Gastrocnemius medialis (tissue), 4 donors: ENCODE measurements around the gene FRA10AC1. TPM values are rescaled to one million over a fixed set of nuclear protein-coding genes. Genes with fewer than 3 reads are reported as not detected.

Source experiments
- ATAC-seq, 2 donors: fragments of 150-250 bp; one replicate each; pipeline ENCODE4 v1.9.1; 2016
- DNase-seq, 2 donors: peaks; one replicate each; pipeline ENCODE4 v3.0.0-alpha.2; 2019
- H3K27ac ChIP-seq, 4 donors: fragments of 200-600 bp; sonication (generic); 1 replicate in 1 of 4; 2 replicates in 3 of 4; pipeline ENCODE4 v1.5.1; 2016 to 2018; ENCODE audit warnings: mild to moderate bottlenecking in 2 of 4, moderate library complexity in 1 of 4
- H3K27me3 ChIP-seq, 3 donors: fragments of 200-600 bp; sonication (generic) in 2 of 3; 1 replicate in 1 of 3; 2 replicates in 2 of 3; pipeline versions ENCODE4 v1.5.1 to v1.6.0; 2016 to 2019; ENCODE audit warnings: mild to moderate bottlenecking in 1 of 3, moderate library complexity in 1 of 3
- H3K36me3 ChIP-seq, 2 donors: fragments of 200-600 bp; sonication (generic) in 1 of 2; one replicate each; pipeline ENCODE4 v1.5.1; 2017 to 2018
- H3K4me1 ChIP-seq, 2 donors: fragments of 200-600 bp; sonication (generic) in 1 of 2; one replicate each; pipeline ENCODE4 v1.5.1; 2016 to 2017; ENCODE audit warnings: mild to moderate bottlenecking in 2 of 2
- H3K4me3 ChIP-seq, 4 donors: fragments of 200-600 bp; sonication (generic) in 3 of 4; 1 replicate in 1 of 4; 2 replicates in 3 of 4; pipeline ENCODE4 v1.5.1; 2016 to 2019; ENCODE audit warnings: mild to moderate bottlenecking in 2 of 4
- H3K9me3 ChIP-seq, 3 donors: fragments of 200-600 bp; sonication (generic) in 2 of 3; 1 replicate in 1 of 3; 2 replicates in 2 of 3; pipeline ENCODE4 v1.5.1; 2016 to 2019
- POLR2A ChIP-seq, 2 donors: fragments of 450-650 bp; IDR thresholded peaks; one replicate each; pipeline ENCODE4 v1.6.1; 2017; ENCODE audit warnings: antibody characterized with exemption in 2 of 2, mild to moderate bottlenecking in 2 of 2, moderate library complexity in 2 of 2
- in situ Hi-C, 4 donors: fragments of 200-750 bp; cut with MboI; loops; one replicate each; pipeline versions ENCODE4 v1.15.0 to v1.8.0; 2017; ENCODE audit warnings: low sequenced_read_pairs in 4 of 4
- intact Hi-C: fragments of 100-400 bp; cut with DNase I; formaldehyde crosslinking; loops from one replicate; pipeline ENCODE4 v1.15.1; 2023; ENCODE audit warnings: low total_unique reads
- total RNA-seq, 4 donors: library from RNA; depleted of rRNA; stranded (reverse); fragments of >200 nt; gene quantifications; one replicate each; pipeline versions ENCODE4 v1.1.0 to v1.2.3, GENCODE V29; 2016
- TF ChIP-seq, protein P1 (sequence below), 5 experiments: fragments of 450-650 bp in 3 of 5; fragments of 200-600 bp in 2 of 5; sonication (generic) in 2 of 5; IDR thresholded peaks in 4 of 5; conservative IDR thresholded peaks in 1 of 5; 1 replicate in 4 of 5; 2 replicates in 1 of 5; pipeline ENCODE4 v1.5.1; 2016 to 2019; ENCODE audit warnings: antibody characterized with exemption in 5 of 5, mild to moderate bottlenecking in 3 of 5, moderate library complexity in 3 of 5

The FRA10AC1 gene, protein sequence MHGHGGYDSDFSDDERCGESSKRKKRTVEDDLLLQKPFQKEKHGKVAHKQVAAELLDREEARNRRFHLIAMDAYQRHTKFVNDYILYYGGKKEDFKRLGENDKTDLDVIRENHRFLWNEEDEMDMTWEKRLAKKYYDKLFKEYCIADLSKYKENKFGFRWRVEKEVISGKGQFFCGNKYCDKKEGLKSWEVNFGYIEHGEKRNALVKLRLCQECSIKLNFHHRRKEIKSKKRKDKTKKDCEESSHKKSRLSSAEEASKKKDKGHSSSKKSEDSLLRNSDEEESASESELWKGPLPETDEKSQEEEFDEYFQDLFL
- 10 to 100 TPM in 1 of 4 donors, 1 to 10 TPM in 3; 4.9 to 10.5 (median 5.5) TPM for total RNA-seq

- intact Hi-C loops (loop anchor here (1.0 to 5.0 kb wide), 6 partner anchors 58 to 660 kb away; partner anchors contain the start of genes CEP55, NOC3L, PLCE1 and SLC35G1), in situ Hi-C loops (no loop called here)
- H3K4me1 ChIP-seq, result peaks cover 17 to 22% of the 10 kb centered on the region in 2 donors
- H3K9me3 ChIP-seq, result no peaks in the 10 kb centered on the region
- ATAC-seq (peak; percentile 89 to 94), DNase-seq (peak; percentile 86 to 88)
- TF ChIP-seq, protein P1, sequence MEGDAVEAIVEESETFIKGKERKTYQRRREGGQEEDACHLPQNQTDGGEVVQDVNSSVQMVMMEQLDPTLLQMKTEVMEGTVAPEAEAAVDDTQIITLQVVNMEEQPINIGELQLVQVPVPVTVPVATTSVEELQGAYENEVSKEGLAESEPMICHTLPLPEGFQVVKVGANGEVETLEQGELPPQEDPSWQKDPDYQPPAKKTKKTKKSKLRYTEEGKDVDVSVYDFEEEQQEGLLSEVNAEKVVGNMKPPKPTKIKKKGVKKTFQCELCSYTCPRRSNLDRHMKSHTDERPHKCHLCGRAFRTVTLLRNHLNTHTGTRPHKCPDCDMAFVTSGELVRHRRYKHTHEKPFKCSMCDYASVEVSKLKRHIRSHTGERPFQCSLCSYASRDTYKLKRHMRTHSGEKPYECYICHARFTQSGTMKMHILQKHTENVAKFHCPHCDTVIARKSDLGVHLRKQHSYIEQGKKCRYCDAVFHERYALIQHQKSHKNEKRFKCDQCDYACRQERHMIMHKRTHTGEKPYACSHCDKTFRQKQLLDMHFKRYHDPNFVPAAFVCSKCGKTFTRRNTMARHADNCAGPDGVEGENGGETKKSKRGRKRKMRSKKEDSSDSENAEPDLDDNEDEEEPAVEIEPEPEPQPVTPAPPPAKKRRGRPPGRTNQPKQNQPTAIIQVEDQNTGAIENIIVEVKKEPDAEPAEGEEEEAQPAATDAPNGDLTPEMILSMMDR (IDR thresholded peaks at IDR 0.05 in 4 of 5, conservative IDR thresholded peaks at IDR 0.05 in 1 of 5), result peak; percentile 37 to 70 (median 64)
- TF ChIP-seq POLR2A (IDR thresholded peaks at IDR 0.05), result peak; percentile 72 to 73
- H3K27ac ChIP-seq, result peak within 1 kb of the TSS; percentile 83 to 89 (median 86)
- H3K36me3 ChIP-seq, result peaks cover 0 to 23% of the 10 kb centered on the region in 2 donors
- H3K27me3 ChIP-seq, result no peaks in the 10 kb centered on the region
- peak within 1 kb of the TSS; percentile 64 to 95 (median 70) for H3K4me3 ChIP-seq
Observed at GRCh38 chr10:93702210-93703001, at the start of gene FRA10AC1. Gene FRA10AC1, minus strand, starts transcription at chr10:93702592. Its CDS starts 2,486 bp downstream, at chr10:93700106.

- in situ Hi-C loops (no loop called here), intact Hi-C loops (no loop called here)
- Histone ChIP-seq H3K4me3 (peak overlapping the region; percentile 23 to 61 (median 50)), H3K4me1 (peaks cover 0 to 10% of the 10 kb centered on the region in 2 donors), H3K27me3 (no peaks in the 10 kb centered on the region), H3K9me3 (no peaks in the 10 kb centered on the region), H3K27ac (peak overlapping the region in 1 of 4 donors; percentile 33), H3K36me3 (no peaks in the 10 kb centered on the region)
- TF ChIP-seq, protein P1 (IDR thresholded peaks at IDR 0.05 in 4 of 5, conservative IDR thresholded peaks at IDR 0.05 in 1 of 5), result no peak
- no peak for TF ChIP-seq POLR2A (IDR thresholded peaks at IDR 0.05)
- ATAC-seq (peak; percentile 71 to 92), DNase-seq (peak in 1 of 2 donors; percentile 27)
Observed at GRCh38 chr10:93751832-93752231, 49.4 kb upstream of the FRA10AC1 start.

GRCh38 chr10:93751124-93751523, 48.7 kb upstream of the FRA10AC1 start:
- Histone ChIP-seq H3K27ac (no peak overlapping the region), H3K9me3 (no peaks in the 10 kb centered on the region), H3K4me1 (peaks cover 0 to 10% of the 10 kb centered on the region in 2 donors), H3K36me3 (no peaks in the 10 kb centered on the region), H3K4me3 (no peak overlapping the region), H3K27me3 (no peaks in the 10 kb centered on the region)
- no peak for ATAC-seq
- intact Hi-C loops (no loop called here), in situ Hi-C loops (no loop called here)
- no peak for DNase-seq
- TF ChIP-seq POLR2A (IDR thresholded peaks at IDR 0.05), result no peak
- TF ChIP-seq, protein P1 (IDR thresholded peaks at IDR 0.05 in 4 of 5, conservative IDR thresholded peaks at IDR 0.05 in 1 of 5), result no peak

DNA sequence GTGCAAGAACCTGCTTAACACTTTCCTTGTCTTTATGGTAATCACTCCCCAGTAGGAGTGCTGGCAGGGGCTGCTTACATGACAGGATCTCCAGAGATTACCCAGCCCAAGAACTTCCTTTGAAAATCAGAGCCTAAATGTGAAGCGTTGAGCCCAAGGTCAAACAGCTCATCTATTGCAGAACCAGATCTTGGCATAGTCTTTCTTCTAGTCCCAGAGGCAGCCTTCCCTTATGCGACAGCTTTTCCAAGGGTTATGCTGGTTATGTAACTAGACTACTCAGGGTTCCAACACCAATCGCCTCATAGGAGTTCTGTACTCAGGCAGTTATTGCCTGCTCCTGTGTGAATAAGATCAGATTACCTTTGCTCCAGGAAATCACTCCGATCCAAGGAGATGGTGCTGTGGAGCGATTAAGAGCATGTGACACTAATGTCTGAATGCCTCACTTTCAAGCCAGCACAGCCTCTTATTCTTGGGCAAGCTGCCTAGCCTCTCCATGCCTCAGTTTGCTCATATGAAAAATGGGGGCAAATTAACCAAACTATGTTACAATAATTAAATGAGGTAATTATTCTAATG, 46.9 kb upstream of the FRA10AC1 start:
- TF ChIP-seq POLR2A (IDR thresholded peaks at IDR 0.05), result no peak
- TF ChIP-seq, protein P1 (IDR thresholded peaks at IDR 0.05 in 4 of 5, conservative IDR thresholded peaks at IDR 0.05 in 1 of 5), result no peak
- Histone ChIP-seq H3K27ac (no peak overlapping the region), H3K4me3 (no peak overlapping the region), H3K9me3 (no peaks in the 10 kb centered on the region), H3K36me3 (no peaks in the 10 kb centered on the region), H3K27me3 (no peaks in the 10 kb centered on the region), H3K4me1 (peaks cover 0 to 10% of the 10 kb centered on the region in 2 donors)
- in situ Hi-C loops, result no loop called here
- DNase-seq, result no peak
- intact Hi-C loops, result no loop called here
- ATAC-seq, result no peak
